ENCODE results near the gene ANXA1. TPM values are rescaled to one million over a fixed set of nuclear protein-coding genes. Genes with fewer than 3 reads are reported as not detected.

ANXA1 gene
- total RNA-seq, 6 experiments from 2014 or later, result 933 to 1,109 (median 1,040) TPM

DNA sequence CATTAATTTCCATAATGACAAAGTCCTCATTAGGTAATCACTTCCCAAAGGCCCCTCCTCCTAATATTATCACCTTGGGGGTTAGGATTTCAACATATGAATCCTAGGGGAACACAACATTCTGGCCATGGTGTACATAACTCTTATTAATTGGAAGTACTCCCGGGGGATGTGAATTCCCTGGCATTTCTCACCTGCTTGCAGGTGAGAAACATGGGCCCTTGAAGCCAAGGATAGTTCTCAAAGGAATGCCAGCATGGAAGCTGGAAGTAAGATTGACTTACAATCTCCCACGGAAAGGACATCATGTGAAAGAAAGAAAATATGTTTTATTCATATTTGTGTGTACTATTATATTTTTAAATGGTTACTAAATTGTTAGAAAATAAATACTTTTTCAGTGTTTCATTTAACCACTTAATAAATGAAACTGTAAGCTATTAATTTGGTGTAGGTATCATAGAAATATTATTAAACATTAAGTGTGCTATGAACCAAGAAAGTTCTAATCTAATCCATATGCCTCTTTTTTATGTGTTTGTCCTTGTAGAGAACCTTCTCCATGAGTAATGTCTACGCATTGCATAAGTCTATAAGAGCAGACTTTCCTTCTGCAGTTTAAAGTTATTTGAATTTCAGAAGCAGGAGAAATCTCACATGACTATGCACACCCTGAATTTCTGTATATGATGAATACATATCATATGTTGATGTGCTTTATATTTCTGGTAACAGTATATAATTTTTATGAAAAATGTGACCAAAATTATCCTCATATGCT is 59.4 kb downstream of the ANXA1 start:
- Mint-ChIP-seq H3K4me1 (ENCODE audit: low read depth) (no peaks in the 10 kb centered on the region), H3K36me3 (ENCODE audit: low read depth) (no peaks in the 10 kb centered on the region), H3K27ac (no peak overlapping the region), H3K27me3 (ENCODE audit: insufficient read depth) (peaks cover 7% of the 10 kb centered on the region; the same call in 1 of the 2 replicates), H3K4me3 (no peak overlapping the region), H3K9me3 (no peaks in the 10 kb centered on the region)
- TF ChIP-seq, protein P1, sequence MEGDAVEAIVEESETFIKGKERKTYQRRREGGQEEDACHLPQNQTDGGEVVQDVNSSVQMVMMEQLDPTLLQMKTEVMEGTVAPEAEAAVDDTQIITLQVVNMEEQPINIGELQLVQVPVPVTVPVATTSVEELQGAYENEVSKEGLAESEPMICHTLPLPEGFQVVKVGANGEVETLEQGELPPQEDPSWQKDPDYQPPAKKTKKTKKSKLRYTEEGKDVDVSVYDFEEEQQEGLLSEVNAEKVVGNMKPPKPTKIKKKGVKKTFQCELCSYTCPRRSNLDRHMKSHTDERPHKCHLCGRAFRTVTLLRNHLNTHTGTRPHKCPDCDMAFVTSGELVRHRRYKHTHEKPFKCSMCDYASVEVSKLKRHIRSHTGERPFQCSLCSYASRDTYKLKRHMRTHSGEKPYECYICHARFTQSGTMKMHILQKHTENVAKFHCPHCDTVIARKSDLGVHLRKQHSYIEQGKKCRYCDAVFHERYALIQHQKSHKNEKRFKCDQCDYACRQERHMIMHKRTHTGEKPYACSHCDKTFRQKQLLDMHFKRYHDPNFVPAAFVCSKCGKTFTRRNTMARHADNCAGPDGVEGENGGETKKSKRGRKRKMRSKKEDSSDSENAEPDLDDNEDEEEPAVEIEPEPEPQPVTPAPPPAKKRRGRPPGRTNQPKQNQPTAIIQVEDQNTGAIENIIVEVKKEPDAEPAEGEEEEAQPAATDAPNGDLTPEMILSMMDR (IDR thresholded peaks at IDR 0.05), result no peak
- DNase-seq, result no peak

DNA sequence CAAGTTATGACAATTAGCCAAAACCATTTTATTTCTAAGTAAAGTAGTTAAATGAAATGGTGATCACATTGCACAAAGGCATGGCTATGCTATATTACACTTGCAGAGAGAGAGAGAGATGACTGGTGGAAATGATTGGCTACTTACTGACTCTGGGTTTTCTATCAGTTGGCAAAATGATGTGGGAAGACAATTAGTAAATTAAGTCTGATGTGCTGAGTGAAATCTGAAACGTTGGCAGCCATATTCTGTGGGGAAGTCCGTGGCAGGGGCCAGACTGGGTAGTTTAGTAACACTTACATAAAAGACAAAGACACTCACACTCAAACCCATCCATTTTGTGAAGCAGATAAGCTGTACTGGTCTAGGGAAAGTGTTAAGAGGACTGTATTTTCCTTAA is 61.6 kb downstream of the ANXA1 start:
- no peak for DNase-seq
- no peak overlapping the region for H3K27ac Mint-ChIP-seq
- H3K9me3 Mint-ChIP-seq, result no peaks in the 10 kb centered on the region
- H3K4me1 Mint-ChIP-seq (ENCODE audit: low read depth), result no peaks in the 10 kb centered on the region
- no peak overlapping the region for H3K4me3 Mint-ChIP-seq
- TF ChIP-seq, protein P1 (IDR thresholded peaks at IDR 0.05), result no peak
- peaks cover 9% of the 10 kb centered on the region; the same call in 1 of the 2 replicates for H3K27me3 Mint-ChIP-seq (ENCODE audit: insufficient read depth)
- no peaks in the 10 kb centered on the region for H3K36me3 Mint-ChIP-seq (ENCODE audit: low read depth)

DNA sequence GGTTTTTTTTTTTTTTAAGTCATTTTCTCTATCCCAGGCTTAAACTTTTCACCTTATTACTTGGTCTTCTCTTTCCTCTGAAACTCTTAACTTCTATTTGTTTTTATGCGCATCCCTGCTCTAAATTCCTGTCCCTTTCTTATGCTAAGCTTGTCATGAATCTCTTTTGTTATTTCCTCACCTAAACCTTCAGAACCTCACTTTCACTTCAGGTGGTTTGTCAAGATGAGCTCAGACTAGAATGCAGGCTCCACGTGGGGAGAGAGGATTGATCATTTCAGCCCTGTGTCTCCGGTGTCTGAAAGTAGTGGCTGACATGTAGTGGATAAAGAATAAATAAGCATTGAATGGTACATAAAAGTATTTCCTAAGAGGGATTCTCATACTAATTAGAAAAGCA is 63.6 kb downstream of the ANXA1 start:
- Mint-ChIP-seq H3K27me3 (ENCODE audit: insufficient read depth) (peaks cover 2% of the 10 kb centered on the region; the same call in 1 of the 2 replicates), H3K27ac (no peak overlapping the region), H3K9me3 (no peaks in the 10 kb centered on the region), H3K4me1 (ENCODE audit: low read depth) (peaks cover 6% of the 10 kb centered on the region; the same call in 1 of the 2 replicates), H3K4me3 (no peak overlapping the region), H3K36me3 (ENCODE audit: low read depth) (no peaks in the 10 kb centered on the region)
- TF ChIP-seq, protein P1 (IDR thresholded peaks at IDR 0.05), result no peak
- DNase-seq, result no peak

DNA sequence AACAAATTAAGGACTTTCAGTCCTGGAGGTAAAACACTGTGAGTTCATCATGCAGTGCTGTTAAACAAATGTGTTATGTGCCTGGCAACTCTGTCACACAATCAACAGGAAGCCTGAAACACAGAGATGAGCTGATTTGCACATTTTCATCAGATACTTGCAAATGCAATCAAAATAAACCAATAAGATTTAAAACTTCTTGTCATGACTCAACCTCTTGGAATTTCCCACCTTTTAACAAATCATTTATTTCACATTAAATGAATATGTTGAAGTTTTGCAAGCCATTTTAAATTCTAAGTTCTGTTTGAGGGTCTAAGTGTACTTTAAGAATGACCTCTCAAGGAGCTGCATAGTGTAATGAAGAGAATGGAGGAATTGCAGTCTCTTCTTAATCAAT is 64.4 kb downstream of the ANXA1 start:
- no peak overlapping the region for H3K27ac Mint-ChIP-seq
- no peak for DNase-seq
- peaks cover 3% of the 10 kb centered on the region; the same call in 1 of the 2 replicates for H3K27me3 Mint-ChIP-seq (ENCODE audit: insufficient read depth)
- H3K36me3 Mint-ChIP-seq (ENCODE audit: low read depth), result no peaks in the 10 kb centered on the region
- H3K9me3 Mint-ChIP-seq, result no peaks in the 10 kb centered on the region
- H3K4me1 Mint-ChIP-seq (ENCODE audit: low read depth), result peaks cover 7% of the 10 kb centered on the region; the same call in 1 of the 2 replicates
- H3K4me3 Mint-ChIP-seq, result no peak overlapping the region
- TF ChIP-seq, protein P1 (IDR thresholded peaks at IDR 0.05), result no peak

Other genes starting within 250 kb of the ANXA1 start
- 100 to 1,000 TPM; 166 to 720 (median 656) TPM for gene ALDH1A1, start 198.8 kb upstream of the ANXA1 start, total RNA-seq (2021; fragmentation: NEBNext Ultra II Directional; extraction: Animal tissue kit (Norgen Biotek cat#: 25700))

Data from HFFc6 (cell line).